GM20431 (cell line): Measurements from ENCODE around the gene SEMA4G.

ENCODE experiments used
- in situ Hi-C: fragments of 300-500 bp; cut with MseI, MboI; formaldehyde crosslinking; loops from one replicate; pipeline ENCODE4 v1.15.0; 2020; ENCODE audit warnings: low sequenced_read_pairs; ENCODE audit not compliant: unreplicated experiment

The SEMA4G gene

DNA sequence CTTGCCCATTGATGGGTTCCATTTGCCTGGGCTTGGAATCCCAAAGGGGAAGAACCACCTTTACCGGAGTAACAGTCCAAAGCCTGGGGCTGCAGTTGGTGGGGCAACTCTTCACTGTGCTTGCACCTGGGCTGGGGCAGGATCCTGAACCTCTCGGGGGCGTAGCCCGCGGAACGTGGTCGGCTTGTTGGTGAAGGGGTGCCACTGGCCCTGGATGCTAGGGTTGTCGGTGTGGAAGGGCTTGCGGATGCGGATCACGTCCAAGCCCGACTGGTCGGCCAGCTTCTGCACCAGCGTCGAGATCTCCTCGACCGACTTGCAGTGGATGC lies 17.3 kb downstream of the SEMA4G start:
- in situ Hi-C loops, result no loop called here

DNA sequence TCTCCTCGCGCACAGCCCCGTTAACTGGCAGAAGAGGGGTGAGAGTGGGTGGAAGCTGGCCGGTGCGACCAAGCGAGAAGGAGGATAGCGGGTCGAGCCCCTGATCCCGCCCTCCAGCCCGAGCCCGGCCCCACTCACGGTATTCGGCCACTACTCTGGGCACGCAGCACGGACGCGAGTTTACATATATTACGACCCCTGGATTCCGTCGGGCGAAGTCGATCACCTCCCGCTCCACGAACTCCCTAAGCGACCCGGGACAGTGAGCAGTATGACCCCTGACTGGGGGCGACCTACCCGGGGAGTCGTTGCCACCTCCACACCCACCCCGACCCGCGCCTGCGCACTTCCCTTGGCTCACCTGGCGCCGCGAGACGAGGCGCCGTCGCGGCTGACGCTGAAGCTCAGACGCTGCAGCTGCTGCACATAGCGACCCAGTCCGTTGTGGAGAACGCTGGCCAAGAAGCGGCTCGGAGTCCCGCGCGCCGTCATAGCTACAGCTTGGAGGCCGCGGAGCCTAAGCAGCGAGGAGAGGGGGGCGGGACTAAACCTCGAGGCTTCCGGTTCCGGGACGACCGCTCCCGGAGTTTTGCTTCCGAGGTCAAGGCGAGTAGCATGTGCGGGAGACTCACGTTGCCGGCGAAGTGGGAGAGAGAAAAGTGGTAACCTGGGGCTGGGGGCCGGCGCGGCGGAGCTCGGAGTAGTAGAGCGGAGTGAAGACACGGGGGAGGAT lies 17.8 kb downstream of the SEMA4G start, which contains the start of the genes MRPL43 and TWNK:
Gene MRPL43 (minus strand): TSS at position 546 of the 733 bp plus-strand sequence. CDS start 54 bp downstream, at position 492.
Gene TWNK (plus strand): TSS at position 592 of the 733 bp plus-strand sequence. CDS start 668 bp downstream, outside the sequence.
- in situ Hi-C loops, result no loop called here

DNA sequence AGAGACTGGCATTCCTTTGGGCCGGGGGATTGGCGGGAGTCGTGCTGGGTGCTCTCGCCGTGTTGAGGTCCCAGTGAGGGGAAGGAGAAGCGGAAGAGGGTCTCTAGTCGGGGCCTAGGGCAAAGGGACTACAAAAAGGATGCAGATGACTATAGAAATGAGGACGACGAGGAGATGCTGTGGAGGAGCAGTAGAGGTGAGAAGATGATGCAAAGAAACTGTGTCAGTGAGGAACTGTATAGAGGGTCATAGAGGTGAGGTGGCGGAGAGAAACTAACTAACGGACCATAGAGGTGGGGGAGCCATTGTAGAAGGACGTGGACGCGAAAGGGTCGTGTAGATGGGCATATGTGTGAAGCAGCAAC lies 18.4 kb downstream of the SEMA4G start:
- in situ Hi-C loops, result no loop called here

DNA sequence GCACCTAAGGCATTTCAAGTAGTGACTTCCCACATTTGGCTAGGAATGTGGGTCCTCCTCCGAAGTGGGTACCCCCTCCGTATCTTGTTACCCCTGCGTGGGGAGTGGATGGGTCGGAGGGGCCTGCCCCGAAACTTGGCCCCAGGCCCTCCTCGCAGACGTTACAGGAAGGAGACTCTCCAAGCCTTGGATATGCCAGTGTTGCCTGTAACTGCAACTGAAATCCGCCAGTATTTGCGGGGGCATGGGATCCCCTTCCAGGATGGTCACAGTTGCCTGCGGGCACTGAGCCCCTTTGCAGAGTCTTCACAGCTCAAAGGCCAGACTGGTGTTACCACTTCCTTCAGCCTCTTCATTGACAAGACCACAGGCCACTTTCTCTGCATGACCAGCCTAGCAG lies 18.9 kb downstream of the SEMA4G start:
- in situ Hi-C loops, result no loop called here

DNA sequence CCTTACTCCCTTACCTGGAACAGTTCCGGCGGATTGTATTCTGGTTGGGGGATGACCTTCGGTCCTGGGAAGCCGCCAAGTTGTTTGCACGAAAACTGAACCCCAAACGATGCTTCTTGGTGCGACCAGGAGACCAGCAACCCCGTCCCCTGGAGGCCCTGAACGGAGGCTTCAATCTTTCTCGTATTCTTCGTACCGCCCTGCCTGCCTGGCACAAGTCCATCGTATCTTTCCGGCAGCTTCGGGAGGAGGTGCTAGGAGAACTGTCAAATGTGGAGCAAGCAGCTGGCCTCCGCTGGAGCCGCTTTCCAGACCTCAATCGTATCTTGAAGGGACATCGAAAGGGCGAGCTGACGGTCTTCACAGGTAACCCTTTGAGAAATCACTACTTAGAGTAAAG lies 19.8 kb downstream of the SEMA4G start:
- in situ Hi-C loops, result no loop called here

DNA sequence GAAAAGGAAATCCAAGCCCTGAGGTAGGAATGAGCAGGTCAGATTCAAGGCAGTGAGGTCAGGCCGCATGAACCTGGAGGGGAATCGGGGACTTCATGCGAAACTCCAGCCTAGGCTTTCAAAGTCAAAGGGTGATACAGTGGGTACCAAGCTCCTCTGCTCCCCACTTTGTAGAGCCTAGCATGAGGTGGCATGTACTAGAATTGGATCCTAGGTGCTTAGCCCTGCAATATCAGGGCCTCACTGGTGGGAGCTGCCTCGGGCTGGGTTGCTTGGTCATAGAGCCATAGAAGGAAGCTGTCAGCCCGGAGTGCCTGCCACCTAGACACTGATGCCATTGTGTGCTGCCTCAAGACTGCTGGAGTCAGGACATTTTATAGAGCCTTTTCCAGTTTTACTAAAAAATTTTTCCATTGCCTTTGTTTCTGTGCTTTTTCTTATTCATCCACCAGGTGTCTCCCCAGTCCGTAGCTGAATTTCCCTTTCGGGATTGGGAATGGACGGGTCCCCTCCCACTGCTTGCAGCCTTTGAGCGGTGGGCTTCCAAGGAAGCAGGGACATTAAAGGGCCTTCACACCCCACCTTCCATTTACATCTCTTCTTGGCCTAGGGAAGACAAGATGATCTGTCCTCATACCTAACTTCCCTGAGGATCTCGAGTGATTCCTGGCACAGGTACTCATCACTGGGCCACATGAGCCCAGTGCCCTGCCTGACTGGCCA lies 24.8 kb downstream of the SEMA4G start:
- in situ Hi-C loops, result no loop called here

DNA sequence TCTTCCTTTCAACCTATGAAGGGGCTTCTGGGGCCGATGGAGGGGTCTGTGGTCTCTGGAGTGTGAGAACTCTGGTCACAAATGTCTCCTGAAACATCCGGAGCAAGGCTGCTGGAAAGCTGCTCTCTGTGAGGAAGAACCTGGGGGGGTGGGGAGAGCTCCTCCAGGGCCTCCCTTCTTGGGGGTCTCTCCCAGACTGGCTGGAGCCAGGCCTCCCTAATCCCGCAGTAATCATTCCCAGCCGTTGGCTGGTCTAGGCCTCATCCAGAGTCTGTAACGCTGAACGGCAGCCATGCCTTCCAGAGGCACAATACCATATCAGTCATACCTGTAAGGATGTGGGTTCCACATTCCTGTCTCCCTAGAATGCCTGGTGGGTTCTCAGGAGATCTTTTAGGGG lies 25.9 kb downstream of the SEMA4G start:
- in situ Hi-C loops, result no loop called here

DNA sequence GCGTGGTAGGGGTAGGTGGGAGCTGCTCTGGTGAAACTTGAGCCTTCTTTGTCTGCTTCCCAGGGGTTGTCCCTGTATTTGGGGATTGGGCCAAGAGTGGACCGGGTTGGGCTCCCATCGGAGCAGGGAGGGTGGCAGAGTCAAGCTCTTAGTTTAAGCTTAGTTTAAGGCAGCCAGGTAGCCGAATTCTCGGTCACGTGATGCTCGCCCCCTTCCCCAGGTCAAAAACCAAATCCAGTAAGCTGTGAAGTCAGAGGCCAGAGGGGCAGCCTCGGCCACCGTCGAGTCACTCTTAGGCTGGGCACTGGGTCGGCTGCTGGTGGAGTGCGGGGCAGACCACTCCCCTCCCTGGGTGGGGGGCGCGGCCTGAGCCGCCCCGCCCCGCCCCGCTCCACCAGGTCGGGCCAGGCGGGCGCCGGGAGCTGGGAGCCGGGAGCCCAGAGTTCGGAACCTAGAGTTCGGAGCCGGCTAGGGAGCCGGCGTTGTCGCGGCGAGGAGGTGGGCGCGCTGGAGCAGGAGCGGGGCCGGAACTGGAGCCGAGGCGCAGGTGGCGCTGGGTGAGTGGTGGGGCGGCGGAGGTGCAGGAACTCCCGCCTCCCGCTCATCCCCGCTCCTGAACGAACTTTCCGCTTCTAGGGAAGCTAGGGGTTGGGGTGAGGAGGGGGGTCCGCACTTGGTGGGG lies 27.5 kb downstream of the SEMA4G start:
- in situ Hi-C loops, result no loop called here

DNA sequence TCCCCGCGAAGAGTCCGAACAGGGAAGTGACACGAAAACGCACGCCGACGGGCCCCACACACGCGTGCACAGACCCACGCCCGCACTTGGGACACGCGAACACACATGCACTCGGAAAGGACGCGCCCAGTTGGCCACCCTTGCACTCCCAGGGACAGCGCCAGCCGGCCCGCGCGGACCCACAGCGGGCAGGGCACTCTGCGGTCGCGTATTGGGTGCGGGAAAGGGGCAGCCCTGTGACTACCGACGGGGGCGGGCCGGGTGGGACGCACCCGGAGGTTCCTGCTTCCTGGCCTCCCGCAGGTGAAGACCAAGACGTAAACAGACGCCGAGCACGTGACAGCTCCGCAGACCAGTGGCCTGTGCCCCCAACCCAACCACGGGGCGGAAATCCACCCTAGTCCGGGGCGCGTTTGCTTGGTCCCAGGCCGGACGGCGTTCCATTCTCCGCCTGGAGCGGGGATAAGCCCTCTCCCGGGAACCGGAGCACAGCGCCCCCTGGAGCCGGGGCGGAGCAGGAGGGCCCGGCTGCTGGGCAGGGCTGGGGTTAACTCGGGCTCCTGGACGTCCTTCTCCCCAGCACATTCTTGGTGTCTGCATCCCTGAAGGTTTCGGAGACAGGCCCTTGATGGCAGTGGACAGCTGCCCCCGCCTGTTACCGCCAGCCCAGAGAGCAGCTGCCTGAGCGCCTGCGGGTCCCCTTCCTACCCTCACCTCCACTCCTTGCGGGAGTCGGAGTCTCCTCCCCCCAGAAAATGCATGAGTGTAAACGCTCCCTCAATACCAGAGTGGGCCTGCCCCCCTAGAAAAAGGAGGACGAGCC lies 28.3 kb downstream of the SEMA4G start:
- in situ Hi-C loops, result no loop called here

DNA sequence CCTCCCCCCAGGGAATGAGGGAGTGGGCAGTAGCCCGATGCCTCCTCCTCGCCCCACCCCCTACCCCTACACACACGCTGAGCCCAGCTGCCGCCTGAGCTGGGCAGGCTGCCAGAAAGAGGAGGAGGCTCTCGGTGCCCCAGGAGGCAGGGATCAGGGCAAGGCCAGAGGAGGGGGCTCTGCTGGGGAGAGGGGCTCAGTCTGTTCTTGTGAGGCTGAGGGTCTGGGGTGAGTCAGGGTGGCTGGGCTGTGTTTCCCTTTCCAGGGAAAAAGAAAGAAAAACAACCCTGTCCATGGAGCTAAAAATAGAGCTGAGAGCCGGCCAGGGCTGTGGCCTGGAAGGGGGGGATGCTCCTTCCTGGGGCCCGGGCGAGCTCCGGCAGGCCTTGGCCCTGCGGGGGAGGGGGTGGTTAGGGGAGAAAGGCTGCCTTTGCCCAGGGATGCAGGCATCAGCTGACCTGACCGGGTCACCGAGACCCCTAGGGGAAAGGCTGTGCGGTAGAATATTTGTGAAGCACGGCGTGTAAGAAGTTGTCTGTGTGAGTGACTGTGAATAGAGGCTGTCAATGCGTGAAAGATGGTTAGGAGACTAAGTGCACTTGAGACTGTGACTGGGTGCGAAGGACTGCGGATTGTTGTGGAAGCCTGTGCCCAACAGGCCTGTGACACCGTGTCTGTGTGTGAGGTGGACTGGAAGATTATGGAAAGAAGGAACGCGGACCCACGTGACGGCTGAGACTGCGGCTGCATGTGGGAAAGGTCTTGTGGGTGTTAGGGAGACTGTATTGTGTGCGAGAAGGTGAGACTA lies 29.1 kb downstream of the SEMA4G start:
- in situ Hi-C loops, result no loop called here

DNA sequence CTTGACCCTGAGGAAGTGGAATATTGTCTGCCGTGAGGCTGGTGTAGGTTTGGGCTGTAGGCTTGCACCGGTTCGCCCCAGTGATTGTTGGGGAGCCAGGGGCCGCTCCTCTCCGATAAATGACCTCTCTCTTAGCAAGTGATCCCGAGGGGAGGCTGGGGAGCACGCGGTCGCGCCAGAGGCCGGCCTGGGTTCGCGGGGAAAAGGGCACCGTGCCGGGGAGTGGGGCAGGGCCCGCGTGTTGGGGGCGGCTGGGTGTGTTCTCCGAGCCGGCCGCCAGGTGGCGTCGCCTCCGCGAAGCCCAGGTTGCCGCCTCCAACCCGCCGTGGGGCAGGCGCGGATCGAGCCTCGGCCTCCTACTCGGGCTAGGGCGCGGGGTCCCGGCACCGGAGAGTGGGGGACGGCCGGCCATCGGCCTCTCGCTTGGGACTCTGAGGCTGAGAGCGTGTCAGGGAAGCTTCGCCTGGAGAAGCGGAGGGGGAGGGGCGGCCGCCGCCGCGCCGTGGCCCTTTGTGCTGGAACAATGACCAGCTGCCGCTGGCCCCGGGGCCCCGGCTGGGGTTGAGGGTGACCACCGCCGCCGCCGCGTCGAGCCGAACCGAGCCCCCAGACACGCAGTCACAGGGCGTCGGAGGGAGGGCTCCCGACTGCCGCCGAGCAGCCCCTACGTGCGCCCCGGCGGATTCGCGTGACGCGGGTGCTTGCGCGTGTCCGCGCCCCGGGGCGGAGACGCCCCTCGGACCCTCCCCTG lies 29.9 kb downstream of the SEMA4G start:
- in situ Hi-C loops, result no loop called here

DNA sequence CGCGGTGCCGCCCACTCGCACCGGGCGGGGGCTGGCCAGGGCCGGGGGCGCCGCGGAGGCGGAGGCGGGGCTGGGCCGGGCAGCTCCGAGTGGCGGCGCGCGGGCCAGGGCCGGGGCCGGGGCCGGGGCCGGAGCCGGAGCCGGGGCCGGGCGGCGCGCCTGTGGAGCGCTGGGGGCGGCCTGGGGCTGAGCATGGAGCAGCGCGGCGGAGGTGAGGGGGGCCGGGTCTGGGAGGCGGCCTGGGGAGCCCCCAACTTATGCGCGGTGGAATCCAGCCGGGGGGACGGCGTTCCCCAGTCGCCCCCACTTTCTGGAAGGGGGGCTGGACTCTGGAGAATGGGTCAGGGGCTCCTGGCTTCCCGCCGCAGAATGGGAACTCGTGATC lies 30.4 kb downstream of the SEMA4G start, which contains the start of gene LZTS2:
Gene LZTS2 (plus strand): TSS at position 67 of the 385 bp plus-strand sequence. CDS start 2,731 bp downstream, outside the sequence.
- in situ Hi-C loops, result no loop called here

DNA sequence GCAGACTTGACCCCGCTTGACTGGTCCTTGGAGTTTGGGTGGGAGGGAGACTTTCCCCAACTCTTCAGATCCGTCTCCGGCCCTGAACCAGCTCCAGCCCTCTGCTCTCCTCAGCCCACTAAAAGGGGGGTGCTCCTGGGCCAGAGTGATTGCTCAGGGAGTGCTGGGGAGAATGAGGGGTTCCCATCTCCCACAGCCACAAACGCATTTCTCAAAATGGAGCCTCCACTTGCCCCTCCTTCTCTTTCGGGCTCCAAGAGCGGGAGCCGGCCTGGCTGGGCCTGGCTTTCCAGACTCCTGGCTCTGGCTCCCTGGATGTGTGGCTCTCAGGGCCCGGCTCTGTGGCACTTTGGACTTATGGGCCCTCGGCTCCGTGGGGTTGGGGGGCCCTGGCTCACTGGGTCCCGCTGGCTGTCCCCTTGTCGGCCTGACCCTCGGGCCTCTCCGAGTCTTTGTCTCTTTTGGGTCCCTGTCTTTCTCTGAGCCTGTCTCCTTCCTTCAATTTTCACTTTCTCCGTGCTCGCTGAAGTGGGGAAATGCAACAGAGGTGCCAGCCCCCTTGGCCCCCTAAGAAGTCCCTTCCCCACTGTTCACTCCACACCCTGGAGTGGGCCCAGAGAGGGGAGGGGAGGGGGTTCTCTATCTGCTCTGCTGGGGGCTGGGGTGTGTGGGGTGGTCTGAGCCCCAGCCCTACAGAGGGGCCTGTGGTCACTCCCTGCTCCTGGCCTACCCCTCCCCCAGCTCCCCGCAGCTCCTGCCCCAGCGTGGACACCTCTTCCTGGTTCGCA lies 31.0 kb downstream of the SEMA4G start:
- in situ Hi-C loops, result no loop called here

DNA sequence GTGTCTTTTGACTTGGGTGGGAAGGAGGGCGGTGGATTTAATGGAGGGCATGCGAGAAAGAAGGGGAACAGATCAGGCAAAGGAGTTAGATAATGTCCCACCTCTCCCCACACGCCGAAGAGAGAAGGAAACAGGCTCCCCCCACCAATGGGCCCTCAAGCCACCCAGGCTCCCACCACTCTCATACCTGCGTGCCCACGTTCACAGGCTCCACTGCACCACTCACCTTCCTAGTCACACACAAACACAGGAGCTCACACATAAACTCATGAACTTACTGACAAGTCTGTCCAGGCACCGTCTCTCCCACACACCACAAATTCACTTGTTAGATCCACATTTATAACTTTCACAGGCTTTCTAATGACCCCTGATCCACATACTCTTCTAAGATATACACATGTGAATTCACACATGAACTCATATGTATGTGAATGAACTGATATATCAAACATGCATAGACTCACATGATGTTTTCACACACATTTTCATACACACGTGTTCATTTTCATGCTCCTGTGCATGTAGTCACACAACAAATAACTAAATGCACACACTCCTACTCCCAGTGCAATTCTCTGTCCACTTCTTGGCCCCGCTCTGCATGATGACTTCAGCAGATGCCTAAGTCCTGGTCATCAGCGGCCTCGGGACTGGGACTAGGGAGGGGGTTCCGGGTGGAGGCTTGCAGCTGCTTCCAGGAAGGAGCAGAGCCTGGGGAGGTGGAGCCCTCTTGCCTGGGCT lies 31.8 kb downstream of the SEMA4G start:
- in situ Hi-C loops, result no loop called here

DNA sequence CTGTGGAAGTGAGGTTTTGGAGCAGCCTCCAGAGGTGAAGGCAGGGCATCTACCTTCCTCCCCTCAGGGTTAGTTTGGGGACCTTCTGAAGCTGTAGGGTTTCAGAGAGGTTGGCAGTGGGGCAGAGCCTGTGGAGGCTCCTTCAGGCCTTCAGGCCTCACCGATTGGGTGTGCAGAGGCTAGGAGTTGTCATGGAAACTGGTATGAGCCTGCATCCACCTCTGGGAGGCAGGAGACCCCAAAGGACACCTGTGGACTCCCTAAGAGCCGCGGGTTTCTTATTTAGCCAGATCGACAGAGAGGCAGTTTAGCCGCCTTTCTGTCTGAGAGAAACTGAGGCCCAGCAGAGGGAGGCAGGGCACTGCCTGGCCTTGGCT lies 32.3 kb downstream of the SEMA4G start:
- in situ Hi-C loops, result no loop called here

DNA sequence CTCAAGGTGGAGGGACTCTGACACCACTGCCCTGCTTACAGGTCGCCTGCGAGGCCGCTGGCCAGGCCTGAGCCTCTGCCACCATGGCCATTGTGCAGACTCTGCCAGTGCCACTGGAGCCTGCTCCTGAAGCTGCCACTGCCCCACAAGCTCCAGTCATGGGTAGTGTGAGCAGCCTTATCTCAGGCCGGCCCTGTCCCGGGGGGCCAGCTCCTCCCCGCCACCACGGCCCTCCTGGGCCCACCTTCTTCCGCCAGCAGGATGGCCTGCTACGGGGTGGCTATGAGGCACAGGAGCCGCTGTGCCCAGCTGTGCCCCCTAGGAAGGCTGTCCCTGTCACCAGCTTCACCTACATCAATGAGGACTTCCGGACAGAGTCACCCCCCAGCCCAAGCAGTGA lies 33.2 kb downstream of the SEMA4G start:
- in situ Hi-C loops, result no loop called here

DNA sequence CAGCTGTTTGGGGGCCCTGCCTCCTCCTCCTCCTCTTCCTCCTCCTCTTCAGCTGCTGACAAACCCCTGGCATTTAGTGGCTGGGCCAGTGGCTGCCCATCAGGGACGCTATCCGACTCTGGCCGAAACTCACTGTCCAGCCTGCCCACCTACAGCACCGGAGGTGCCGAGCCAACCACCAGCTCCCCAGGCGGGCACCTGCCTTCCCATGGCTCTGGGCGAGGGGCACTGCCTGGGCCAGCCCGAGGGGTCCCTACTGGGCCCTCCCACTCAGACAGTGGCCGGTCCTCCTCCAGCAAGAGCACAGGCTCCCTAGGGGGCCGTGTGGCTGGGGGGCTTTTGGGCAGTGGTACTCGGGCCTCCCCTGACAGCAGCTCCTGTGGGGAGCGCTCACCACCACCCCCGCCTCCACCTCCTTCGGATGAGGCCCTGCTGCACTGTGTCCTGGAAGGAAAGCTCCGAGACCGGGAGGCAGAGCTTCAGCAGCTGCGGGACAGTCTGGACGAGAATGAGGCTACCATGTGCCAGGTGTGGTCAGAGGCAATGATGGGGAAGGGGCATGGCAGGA lies 34.4 kb downstream of the SEMA4G start:
- in situ Hi-C loops, result no loop called here
